Sciatic nerve (tissue), 2 donors: Measurements from ENCODE around the gene RBCK1. TPM values are rescaled to one million over a fixed set of nuclear protein-coding genes. Genes with fewer than 3 reads are reported as not detected.

Experiments
- ATAC-seq: fragments of 200-7000 bp; cut with Tn5 transposase; one replicate; pipeline ENCODE4 v1.9.1; 2020; ENCODE audit warnings: mild to moderate bottlenecking, moderate library complexity
- DNase-seq: peaks from one replicate; pipeline ENCODE4 v3.0.0-alpha.2; 2020; ENCODE audit warnings: low spot score
- intact Hi-C: fragments of 100-400 bp; cut with DNase I; formaldehyde crosslinking; loops from one replicate; pipeline ENCODE4 v1.14.2; 2022
- total RNA-seq: library from RNA; stranded (reverse); fragmentation: NEBNext Ultra II Directional; extraction: Animal tissue kit (Norgen Biotek cat#: 25700); gene quantifications from one replicate; pipeline ENCODE4 v1.2.1, GENCODE V29; 2021
- donor health status: DM: no; HTN: no; CAD: no.
- donor health status: DM: no; HTN: no; CAD: no.

Gene RBCK1
- total RNA-seq, 1 donor from 2014 or later = 72.7 TPM

GRCh38 chr20:431012-431904 lies 23.2 kb downstream of the RBCK1 start:
- intact Hi-C loops = no loop called here
- peak; percentile 70 for DNase-seq
- ATAC-seq = peak; percentile 66

- peak; percentile 39 for ATAC-seq
- intact Hi-C loops = no loop called here
- DNase-seq = peak; percentile 55
Observed at GRCh38 chr20:432208-432607, 24.1 kb downstream of the RBCK1 start.

GRCh38 chr20:432677-433299 lies 24.7 kb downstream of the RBCK1 start:
- intact Hi-C loops = no loop called here
- DNase-seq = peak; percentile 51
- ATAC-seq = no peak

- intact Hi-C loops = no loop called here
- DNase-seq (peak; percentile 32), ATAC-seq (no peak)
Observed at GRCh38 chr20:433300-433975, 25.3 kb downstream of the RBCK1 start.

- no peak for ATAC-seq
- intact Hi-C loops = no loop called here
- DNase-seq = peak; percentile 27
Observed at GRCh38 chr20:434221-434620, 26.1 kb downstream of the RBCK1 start.

GRCh38 chr20:434661-435419 lies 26.7 kb downstream of the RBCK1 start:
- DNase-seq (peak; percentile 54), ATAC-seq (no peak)
- intact Hi-C loops = no loop called here

- intact Hi-C loops = no loop called here
- peak; percentile 40 for DNase-seq
- ATAC-seq = no peak
Observed at GRCh38 chr20:435558-435957, 27.5 kb downstream of the RBCK1 start.

GRCh38 chr20:436476-436875 lies 28.4 kb downstream of the RBCK1 start:
- ATAC-seq = no peak
- intact Hi-C loops = no loop called here
- peak; percentile 3 for DNase-seq

GRCh38 chr20:437787-438486 lies 29.8 kb downstream of the RBCK1 start:
- intact Hi-C loops = no loop called here
- DNase-seq (peak; percentile 38), ATAC-seq (no peak)

- intact Hi-C loops = no loop called here
- ATAC-seq (peak; percentile 22), DNase-seq (peak; percentile 60)
Observed at GRCh38 chr20:438571-439469, 30.7 kb downstream of the RBCK1 start.

GRCh38 chr20:440148-440547 lies 32.0 kb downstream of the RBCK1 start:
- ATAC-seq (no peak), DNase-seq (peak; percentile 41)
- intact Hi-C loops = no loop called here

GRCh38 chr20:440636-441035 lies 32.5 kb downstream of the RBCK1 start:
- DNase-seq (peak; percentile 25), ATAC-seq (no peak)
- intact Hi-C loops = no loop called here

- DNase-seq = no peak
- intact Hi-C loops = no loop called here
- ATAC-seq = no peak
Observed at GRCh38 chr20:443223-443775, 35.2 kb downstream of the RBCK1 start.

GRCh38 chr20:444117-444516 lies 36.0 kb downstream of the RBCK1 start:
- ATAC-seq (no peak), DNase-seq (peak; percentile 17)
- intact Hi-C loops = no loop called here

GRCh38 chr20:444862-445426 lies 36.8 kb downstream of the RBCK1 start:
- DNase-seq (peak; percentile 55), ATAC-seq (peak; percentile 53)
- intact Hi-C loops = no loop called here

- intact Hi-C loops = no loop called here
- no peak for ATAC-seq
- no peak for DNase-seq
Observed at GRCh38 chr20:445514-446336, 37.6 kb downstream of the RBCK1 start.
